HG02981 (cell line): ENCODE data around the gene ABRAXAS1.

Source experiments
- ATAC-seq: cut with Tn5 transposase; IDR thresholded peaks from one replicate; pipeline ENCODE4 v1.9.1; 2021; ENCODE audit warnings: mild to moderate bottlenecking, moderate library complexity; ENCODE audit not compliant: unreplicated experiment

Gene ABRAXAS1

GRCh38 chr4:83454686-83455085, 30.2 kb downstream of the ABRAXAS1 start:
- no peak for ATAC-seq

- no peak for ATAC-seq
Measured at GRCh38 chr4:83449009-83449408, 35.9 kb downstream of the ABRAXAS1 start.

GRCh38 chr4:83440899-83441298, 44.0 kb downstream of the ABRAXAS1 start:
- no peak for ATAC-seq

- ATAC-seq = no peak
Measured at GRCh38 chr4:83440148-83440814, 44.6 kb downstream of the ABRAXAS1 start.

GRCh38 chr4:83438719-83439118, 46.2 kb downstream of the ABRAXAS1 start:
- no peak for ATAC-seq

GRCh38 chr4:83436680-83437079, 48.2 kb downstream of the ABRAXAS1 start:
- no peak for ATAC-seq

- no peak for ATAC-seq
Measured at GRCh38 chr4:83431200-83431599, 53.7 kb downstream of the ABRAXAS1 start.

- no peak for ATAC-seq
Measured at GRCh38 chr4:83418211-83418610, 66.7 kb downstream of the ABRAXAS1 start.

GRCh38 chr4:83417566-83417965, 67.3 kb downstream of the ABRAXAS1 start:
- ATAC-seq = no peak

GRCh38 chr4:83413676-83414075, 71.2 kb downstream of the ABRAXAS1 start:
- no peak for ATAC-seq
